Uterus (tissue), 2 donors: ENCODE data around the gene TFB1M.

Source experiments
- POLR2A ChIP-seq, 2 donors: fragments of 450-650 bp; IDR thresholded peaks; one replicate each; pipeline ENCODE4 v1.6.1; 2016; ENCODE audit warnings: antibody characterized with exemption in 2 of 2, mild to moderate bottlenecking in 1 of 2, moderate library complexity in 1 of 2
- TF ChIP-seq, protein P1 (sequence below), 4 experiments: fragments of 200-600 bp in 2 of 4; fragments of 450-650 bp in 2 of 4; sonication (generic) in 2 of 4; IDR thresholded peaks; one replicate each; pipeline ENCODE4 v1.5.1; 2016 to 2019; ENCODE audit warnings: antibody characterized with exemption in 4 of 4, mild to moderate bottlenecking in 2 of 4, moderate library complexity in 1 of 4

GRCh38 chr6:155246825-155247224 lies 67.5 kb downstream of the TFB1M start:
- TF ChIP-seq, protein P1, sequence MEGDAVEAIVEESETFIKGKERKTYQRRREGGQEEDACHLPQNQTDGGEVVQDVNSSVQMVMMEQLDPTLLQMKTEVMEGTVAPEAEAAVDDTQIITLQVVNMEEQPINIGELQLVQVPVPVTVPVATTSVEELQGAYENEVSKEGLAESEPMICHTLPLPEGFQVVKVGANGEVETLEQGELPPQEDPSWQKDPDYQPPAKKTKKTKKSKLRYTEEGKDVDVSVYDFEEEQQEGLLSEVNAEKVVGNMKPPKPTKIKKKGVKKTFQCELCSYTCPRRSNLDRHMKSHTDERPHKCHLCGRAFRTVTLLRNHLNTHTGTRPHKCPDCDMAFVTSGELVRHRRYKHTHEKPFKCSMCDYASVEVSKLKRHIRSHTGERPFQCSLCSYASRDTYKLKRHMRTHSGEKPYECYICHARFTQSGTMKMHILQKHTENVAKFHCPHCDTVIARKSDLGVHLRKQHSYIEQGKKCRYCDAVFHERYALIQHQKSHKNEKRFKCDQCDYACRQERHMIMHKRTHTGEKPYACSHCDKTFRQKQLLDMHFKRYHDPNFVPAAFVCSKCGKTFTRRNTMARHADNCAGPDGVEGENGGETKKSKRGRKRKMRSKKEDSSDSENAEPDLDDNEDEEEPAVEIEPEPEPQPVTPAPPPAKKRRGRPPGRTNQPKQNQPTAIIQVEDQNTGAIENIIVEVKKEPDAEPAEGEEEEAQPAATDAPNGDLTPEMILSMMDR (IDR thresholded peaks at IDR 0.05), result no peak
- TF ChIP-seq POLR2A (IDR thresholded peaks at IDR 0.05), result no peak
